GM21528 (cell line): ENCODE measurements around the gene CEP104.

Experiments used
- ATAC-seq: cut with Tn5 transposase; IDR thresholded peaks from one replicate; pipeline ENCODE4 v1.9.1; 2021; ENCODE audit warnings: mild to moderate bottlenecking, moderate library complexity; ENCODE audit not compliant: unreplicated experiment, low FRiP score

CEP104 gene

GRCh38 chr1:3872546-3872945 lies 15.5 kb upstream of the CEP104 start:
- ATAC-seq = no peak

- no peak for ATAC-seq
These were observed 14.4 kb upstream of the CEP104 start for GRCh38 chr1:3871451-3871805.

DNA sequence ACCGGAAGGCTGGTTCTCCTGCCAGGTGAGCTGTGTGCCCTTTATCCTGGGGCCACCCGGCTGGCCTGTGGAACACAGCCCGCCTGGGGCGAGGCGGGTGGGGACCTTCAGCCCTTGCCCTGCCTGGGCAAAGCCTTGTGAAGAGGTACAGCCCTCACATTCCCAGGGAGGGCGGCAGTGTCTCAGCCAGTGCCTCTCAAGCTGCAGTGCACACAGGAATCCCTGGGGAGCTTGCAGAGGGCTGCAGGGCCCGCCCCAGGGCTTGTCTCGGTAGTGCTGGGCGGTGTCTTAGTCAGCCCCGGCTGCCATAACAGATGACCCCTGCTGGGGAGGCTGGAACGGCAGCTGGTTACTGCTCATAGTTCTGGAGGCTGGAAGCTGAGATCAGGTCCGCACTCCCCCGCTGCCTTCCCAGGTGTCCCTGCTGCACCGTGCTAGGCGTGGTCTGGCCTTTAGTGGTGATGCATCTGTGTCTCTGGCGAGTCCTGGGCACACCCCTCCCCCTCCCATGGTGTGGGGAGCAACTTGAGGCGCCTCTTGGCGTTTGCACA lies 12.8 kb upstream of the CEP104 start:
- no peak for ATAC-seq

- no peak for ATAC-seq
These were observed 11.5 kb upstream of the CEP104 start for GRCh38 chr1:3868464-3869006.

- no peak for ATAC-seq
These were observed 8.7 kb upstream of the CEP104 start for GRCh38 chr1:3865606-3866160.

DNA sequence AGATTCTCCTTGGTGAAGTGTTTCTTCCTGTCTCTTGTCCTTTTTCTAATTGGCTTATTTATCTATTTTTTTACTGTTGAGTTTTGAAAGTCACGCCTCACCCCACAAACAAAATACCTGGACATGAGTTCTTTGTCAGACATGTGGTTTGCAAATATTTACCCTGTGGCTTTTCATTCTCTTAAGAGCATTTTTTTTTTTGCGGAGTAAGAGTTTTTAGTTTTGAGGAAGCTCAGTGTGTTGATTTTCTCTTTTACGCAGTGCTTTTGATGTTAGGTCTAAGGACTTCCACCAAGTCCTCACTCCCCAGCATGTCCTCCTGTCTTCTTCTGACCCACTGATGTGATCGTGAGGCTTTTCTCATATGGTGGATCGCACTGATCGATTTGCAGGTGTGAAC lies 7.9 kb upstream of the CEP104 start:
- no peak for ATAC-seq

DNA sequence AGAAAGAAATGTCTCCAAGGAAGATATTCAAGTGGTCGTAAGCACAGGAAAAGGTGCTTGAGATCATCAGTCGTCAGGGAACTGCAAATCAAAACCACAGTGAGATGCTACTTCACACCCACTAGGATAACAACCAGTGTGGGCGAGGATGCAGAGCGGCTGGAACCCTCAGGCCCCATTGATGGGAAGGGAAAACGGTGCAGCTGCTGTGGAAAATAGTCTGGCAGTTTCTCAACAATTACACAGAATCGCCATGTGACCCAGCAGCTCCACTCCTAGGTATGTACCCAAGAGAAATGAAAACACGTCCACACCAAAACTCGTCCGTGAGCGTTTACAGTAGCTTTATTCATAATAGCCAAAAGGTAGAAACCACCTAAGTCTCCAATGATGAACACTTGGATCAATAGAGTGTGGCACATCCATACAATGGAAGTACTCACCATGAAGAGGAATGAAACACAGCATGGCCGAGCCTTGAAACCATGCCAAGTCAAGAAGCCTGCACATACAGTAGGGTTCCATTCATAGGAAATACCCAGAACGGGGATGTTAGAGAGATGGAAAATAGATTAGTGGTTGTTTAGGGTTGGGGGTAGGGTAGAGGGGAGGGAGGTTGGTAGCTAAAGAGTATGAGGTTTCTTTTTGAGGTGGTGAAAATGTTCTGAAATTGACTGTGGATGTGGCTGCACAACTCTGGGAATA lies 6.4 kb upstream of the CEP104 start:
- ATAC-seq = no peak

DNA sequence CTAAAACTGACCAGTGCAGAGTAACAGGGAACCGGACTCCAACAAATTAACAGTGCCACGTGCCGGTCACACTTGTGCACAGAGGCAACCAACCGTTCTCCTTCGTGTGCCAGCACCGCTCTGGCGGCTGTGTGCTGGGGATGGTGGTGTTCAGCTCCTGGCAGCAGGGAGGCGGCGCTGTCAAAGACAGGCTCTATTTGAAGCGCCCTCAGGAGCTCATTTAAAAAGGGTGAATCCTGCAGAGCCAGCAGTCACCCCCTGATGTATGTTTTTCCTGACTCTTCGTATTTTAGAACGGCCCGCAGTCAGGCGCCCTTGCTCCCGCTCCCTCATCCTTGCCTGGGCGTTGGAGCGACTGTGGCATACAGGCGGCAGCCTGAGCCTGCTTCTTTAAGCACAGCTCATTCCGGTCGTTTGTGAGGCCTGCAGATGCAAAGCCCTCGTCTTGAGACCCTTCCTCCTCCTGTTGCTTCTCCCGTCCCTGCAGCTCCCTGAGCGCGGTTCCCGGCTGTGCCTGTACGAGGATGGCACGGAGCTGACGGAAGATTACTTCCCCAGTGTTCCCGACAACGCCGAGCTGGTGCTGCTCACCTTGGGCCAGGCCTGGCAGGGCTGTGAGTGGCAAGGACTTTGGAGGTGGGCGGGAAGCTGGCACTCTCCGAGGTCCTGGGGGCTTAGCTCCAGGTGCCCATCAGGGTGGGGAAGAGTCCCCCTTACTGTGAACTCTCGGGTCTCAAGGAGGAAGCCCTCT lies 1.4 kb upstream of the CEP104 start:
- ATAC-seq = no peak

DNA sequence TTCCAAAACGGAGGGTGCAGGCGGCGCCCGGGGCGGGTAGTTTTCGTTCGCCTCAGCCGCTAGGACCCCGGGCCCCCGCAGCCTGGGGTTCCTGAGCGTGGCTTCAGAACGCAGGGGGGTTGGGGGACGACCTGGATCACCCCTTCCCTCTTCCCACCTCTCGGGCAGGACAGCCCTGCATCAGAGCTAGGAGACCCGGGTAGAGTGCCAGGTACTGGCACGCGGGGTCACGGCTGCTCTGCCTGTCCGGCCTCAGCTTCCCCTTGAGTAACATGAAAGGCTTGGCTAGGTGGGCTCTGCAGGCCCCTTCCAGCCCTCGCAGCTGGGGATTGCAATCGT lies 749 bp upstream of the CEP104 start:
- ATAC-seq = no peak

- ATAC-seq = no peak
These were observed 4.1 kb downstream of the CEP104 start for GRCh38 chr1:3852711-3853485.

DNA sequence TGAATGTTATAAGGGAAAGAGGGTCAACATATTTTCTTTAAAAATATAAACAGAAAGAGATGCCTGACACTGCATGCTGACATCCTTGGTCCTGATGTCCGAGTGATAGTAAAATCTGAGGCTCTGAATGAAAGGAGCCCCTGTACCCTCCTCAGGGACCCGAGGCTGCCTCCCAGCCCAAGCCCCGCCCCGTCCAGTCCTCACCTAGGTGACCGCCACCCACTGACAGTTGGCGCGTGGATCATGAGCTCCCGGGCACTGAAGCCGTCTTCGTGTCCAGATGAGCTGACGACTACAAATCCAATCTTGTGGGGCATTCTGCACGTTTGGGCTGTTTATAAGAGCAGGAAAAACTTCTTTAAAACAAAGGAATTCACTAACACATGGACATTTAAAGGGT lies 4.9 kb downstream of the CEP104 start:
- ATAC-seq = no peak

DNA sequence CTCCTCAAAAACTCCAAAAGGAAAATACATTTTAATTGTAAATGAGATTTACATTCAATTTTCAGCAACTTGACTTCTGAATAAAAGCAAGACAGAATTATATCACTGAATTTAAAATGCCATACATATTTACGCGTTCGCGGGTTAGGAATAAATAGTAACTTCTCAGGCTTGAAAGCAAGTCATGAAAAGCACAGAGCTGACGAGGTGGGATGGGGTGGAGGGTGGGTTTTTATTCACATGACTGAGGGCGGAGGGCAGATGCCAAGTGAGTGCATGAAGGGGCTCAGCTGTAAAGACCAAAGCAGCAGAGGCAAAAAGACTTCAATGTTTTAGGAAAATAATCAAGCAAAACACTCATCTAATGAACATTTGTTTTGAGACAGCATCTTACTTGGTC lies 5.7 kb downstream of the CEP104 start:
- ATAC-seq = no peak

DNA sequence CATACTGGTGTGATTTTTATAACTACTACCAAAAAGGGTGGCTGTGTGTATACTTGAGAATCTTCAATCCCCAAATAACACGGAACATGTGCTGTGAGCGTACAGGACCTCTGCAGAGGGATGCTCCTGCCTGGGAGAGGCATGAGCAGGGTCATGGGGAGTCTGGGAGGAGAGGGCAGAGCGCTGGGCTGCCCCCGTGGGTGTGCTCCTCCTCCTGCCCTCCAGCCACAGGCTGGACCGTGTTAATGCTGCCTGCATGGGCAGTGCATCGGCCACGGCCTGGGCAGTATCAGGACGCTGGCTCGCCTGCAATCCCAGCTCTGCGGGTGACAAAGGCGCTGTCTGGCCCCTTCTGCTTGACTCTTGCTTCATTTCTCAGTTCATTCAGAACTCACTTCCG lies 6.2 kb downstream of the CEP104 start:
- ATAC-seq = no peak

DNA sequence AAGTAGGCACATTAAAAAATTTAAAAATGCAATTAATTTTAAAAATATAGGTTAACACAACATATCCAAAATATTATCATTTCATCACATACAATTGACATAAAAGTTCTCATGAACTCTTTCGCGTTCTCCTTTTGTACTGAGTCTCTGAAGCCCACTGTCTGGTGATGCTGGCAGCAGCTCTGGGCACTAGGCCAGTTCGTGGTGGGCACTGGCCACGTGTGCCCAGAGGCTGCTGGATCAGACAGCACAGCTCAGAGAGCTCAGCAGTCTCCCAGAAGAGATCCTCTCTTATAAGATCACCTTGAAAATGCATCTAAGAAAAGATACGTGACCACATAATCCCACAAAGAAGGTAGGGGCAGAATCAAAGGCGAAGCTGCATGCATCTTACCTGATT lies 9.9 kb downstream of the CEP104 start:
- ATAC-seq = no peak

GRCh38 chr1:3846541-3846940 lies 10.5 kb downstream of the CEP104 start:
- ATAC-seq = no peak

DNA sequence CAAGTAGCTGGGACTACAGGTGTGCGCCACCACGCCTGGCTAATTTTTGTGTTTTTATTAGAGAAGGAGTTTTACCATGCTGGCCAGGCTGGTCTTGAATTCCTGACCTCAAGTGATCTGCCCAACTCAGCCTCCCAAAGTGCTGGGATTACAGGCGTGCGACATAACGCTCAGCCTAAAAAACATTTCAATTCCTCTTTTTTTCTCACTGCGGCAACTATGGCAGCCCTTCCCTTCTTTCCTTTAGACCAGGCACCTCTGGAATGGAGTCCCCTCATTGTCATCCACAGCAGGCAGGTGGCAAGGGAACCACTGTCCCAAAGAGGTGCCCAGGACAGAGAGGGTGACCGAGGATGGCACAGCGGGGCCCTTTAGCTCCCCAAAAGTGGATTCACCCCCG lies 14.1 kb downstream of the CEP104 start:
- no peak for ATAC-seq

GRCh38 chr1:3841491-3841890 lies 15.5 kb downstream of the CEP104 start:
- ATAC-seq = no peak

DNA sequence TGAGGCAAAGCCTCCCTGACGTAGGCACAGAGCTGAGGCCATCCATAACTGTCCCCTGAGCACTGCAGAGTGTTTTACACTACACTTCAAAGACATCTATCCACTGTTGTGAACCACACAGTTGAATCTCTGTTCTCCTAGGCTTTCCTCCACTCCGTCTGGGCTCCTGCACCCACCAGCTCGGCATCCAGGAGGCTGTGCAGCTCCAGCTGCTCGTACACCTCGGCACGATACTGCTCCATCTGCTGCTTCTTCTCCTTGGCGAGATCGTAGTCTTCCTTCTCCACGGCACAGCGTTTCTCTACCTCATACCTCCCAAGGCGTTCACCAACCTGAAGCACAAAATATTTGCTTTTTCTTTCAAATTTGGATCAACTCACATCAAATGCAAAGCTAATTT lies 18.2 kb downstream of the CEP104 start:
- ATAC-seq = no peak

DNA sequence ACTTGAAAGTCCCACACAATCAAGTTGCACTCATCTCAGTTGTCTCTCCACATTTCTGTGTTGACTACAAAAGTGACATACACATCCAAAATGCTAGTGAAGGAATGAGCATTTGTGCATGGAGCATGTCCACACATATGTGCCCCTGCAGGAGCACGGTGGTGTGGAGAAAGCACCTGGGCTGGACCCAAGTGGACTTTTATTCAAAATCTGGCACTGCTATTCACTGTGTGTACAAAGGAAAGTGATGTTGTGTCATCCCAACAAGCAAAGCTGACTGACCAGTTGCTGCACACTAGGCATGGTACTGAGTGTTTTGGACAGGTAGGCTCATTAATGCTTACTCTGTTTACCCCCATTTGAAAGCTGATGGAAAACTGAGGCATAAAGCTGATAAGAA lies 19.3 kb downstream of the CEP104 start:
- no peak for ATAC-seq

- ATAC-seq = no peak
These were observed 19.8 kb downstream of the CEP104 start for GRCh38 chr1:3837200-3837599.

DNA sequence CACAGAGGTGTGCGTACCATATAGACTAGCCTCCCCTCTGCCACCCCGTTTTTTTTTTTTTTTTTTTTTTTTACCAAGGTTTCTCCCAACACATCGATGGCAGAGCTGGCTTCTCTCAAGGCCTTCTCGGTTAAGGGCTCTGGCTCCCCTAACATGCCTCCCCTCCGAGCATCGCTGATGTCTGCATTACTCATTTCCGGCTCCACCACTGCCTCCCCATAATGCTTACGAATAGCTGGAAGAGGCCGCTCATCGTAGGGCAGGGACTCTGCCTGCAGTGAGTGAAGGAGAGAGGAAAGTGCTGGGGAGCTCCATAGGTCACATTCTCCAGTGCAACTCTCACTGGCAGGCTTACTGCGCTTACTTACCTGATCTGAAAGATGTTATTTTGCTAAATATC lies 20.6 kb downstream of the CEP104 start:
- ATAC-seq = no peak
